ENCODE measurements around the gene CAMK2G.
A peak's percentile ranks its signal among the peaks of the same experiment; 100 is the strongest.

CAMK2G gene

GRCh38 chr10:73863039-73863817, 11.1 kb downstream of the CAMK2G start:
- DNase-seq (ENCODE audit: low read depth, low spot score), result no peak

- no peak for DNase-seq (ENCODE audit: low read depth, low spot score)
These were observed 12.3 kb downstream of the CAMK2G start for GRCh38 chr10:73862011-73862410.

GRCh38 chr10:73859784-73860491, 14.4 kb downstream of the CAMK2G start:
- no peak for DNase-seq (ENCODE audit: low read depth, low spot score)

- DNase-seq (ENCODE audit: low read depth, low spot score), result no peak
These were observed 14.9 kb downstream of the CAMK2G start for GRCh38 chr10:73859428-73859783.

- no peak for DNase-seq (ENCODE audit: low read depth, low spot score)
These were observed 15.5 kb downstream of the CAMK2G start for GRCh38 chr10:73858750-73859427.

- peak; percentile 38 for DNase-seq (ENCODE audit: low read depth, low spot score)
These were observed 16.2 kb downstream of the CAMK2G start for GRCh38 chr10:73858013-73858708.

- DNase-seq (ENCODE audit: low read depth, low spot score), result peak; percentile 80
These were observed 16.9 kb downstream of the CAMK2G start for GRCh38 chr10:73857446-73857845.

GRCh38 chr10:73856261-73856660, 18.1 kb downstream of the CAMK2G start:
- DNase-seq (ENCODE audit: low read depth, low spot score), result no peak

GRCh38 chr10:73855413-73855812, 18.9 kb downstream of the CAMK2G start:
- DNase-seq (ENCODE audit: low read depth, low spot score), result no peak

- no peak for DNase-seq (ENCODE audit: low read depth, low spot score)
These were observed 20.0 kb downstream of the CAMK2G start for GRCh38 chr10:73854310-73854709.

GRCh38 chr10:73853196-73853595, 21.2 kb downstream of the CAMK2G start:
- DNase-seq (ENCODE audit: low read depth, low spot score), result no peak

GRCh38 chr10:73850863-73851461, 23.4 kb downstream of the CAMK2G start:
- peak; percentile 65 for DNase-seq (ENCODE audit: low read depth, low spot score)

GRCh38 chr10:73850211-73850610, 24.1 kb downstream of the CAMK2G start:
- DNase-seq (ENCODE audit: low read depth, low spot score), result no peak

- DNase-seq (ENCODE audit: low read depth, low spot score), result peak; percentile 89
These were observed 25.4 kb downstream of the CAMK2G start for GRCh38 chr10:73848821-73849489.

GRCh38 chr10:73847031-73847430, 27.3 kb downstream of the CAMK2G start:
- DNase-seq (ENCODE audit: low read depth, low spot score), result no peak

GRCh38 chr10:73843261-73843660, 31.1 kb downstream of the CAMK2G start:
- no peak for DNase-seq (ENCODE audit: low read depth, low spot score)

GRCh38 chr10:73842349-73842748, 32.0 kb downstream of the CAMK2G start:
- no peak for DNase-seq (ENCODE audit: low read depth, low spot score)

GRCh38 chr10:73841526-73842285, 32.6 kb downstream of the CAMK2G start:
- no peak for DNase-seq (ENCODE audit: low read depth, low spot score)

GRCh38 chr10:73841061-73841421, 33.3 kb downstream of the CAMK2G start:
- no peak for DNase-seq (ENCODE audit: low read depth, low spot score)

GRCh38 chr10:73840403-73841060, 33.8 kb downstream of the CAMK2G start:
- DNase-seq (ENCODE audit: low read depth, low spot score), result no peak

Data from astrocyte of the hippocampus (primary cell).